ENCODE measurements around the gene CLHC1. TPM values are rescaled to one million over a fixed set of nuclear protein-coding genes. Genes with fewer than 3 reads are reported as not detected.

The CLHC1 gene
- total RNA-seq, 1 experiment from 2014 or later: 3.9 TPM

Other genes with a start within 250 kb of the CLHC1 start
- gene RTN4, start 181.8 kb downstream of the CLHC1 start, total RNA-seq (2014; rRNA removed): 150 and 170 TPM in 2 replicates
- 1,096 and 1,330 TPM in 2 replicates for gene RPS27A, start 395 bp upstream of the CLHC1 start, total RNA-seq (2014; rRNA removed)
- 46.5 and 49.6 TPM in 2 replicates for gene MTIF2, start 36.9 kb upstream of the CLHC1 start, total RNA-seq (2014; rRNA removed)
- gene CCDC88A, start 187.6 kb upstream of the CLHC1 start, total RNA-seq (2014; rRNA removed): 21.6 and 28.7 TPM in 2 replicates

All from PC-3 (cell line).